HepG2 (cell line): ENCODE measurements around the gene FOXN3. TPM values are rescaled to one million over a fixed set of nuclear protein-coding genes. Genes with fewer than 3 reads are reported as not detected.

Source experiments
- ATAC-seq: fragments of 200-7000 bp; cut with Tn5 transposase; 3 replicates; pipeline ENCODE4 v1.9.1; 2020; ENCODE audit warnings: mild to moderate bottlenecking, moderate library complexity
- BruUV-seq: library from RNA; stranded (reverse); fragments of 400-500 nt; replicated peaks from 2 replicates; lab custom pipeline; 2021; lab: Mats Ljungman, UMichigan
- CTCF ChIA-PET: fragments of 300-600 bp; formaldehyde crosslinking; extraction: SDS; loops from one replicate; lab custom pipeline; 2021; ENCODE audit warnings: low total read pairs, inconsistent platforms, low intra/inter-chr PET ratio; lab: Yijun Ruan, JAX
- POLR2A ChIA-PET: fragments of 350-600 bp; sonication (Branson Sonifier 250); formaldehyde crosslinking; loops from one replicate; lab custom pipeline; 2020; ENCODE audit warnings: antibody characterized with exemption, inconsistent platforms; lab: Yijun Ruan, JAX
- DNase-seq: peaks from one replicate; pipeline ENCODE4 v3.0.0-alpha.2; 2015; ENCODE audit warnings: low spot score
- FAIRE-seq: peaks from 3 replicates; lab custom pipeline; 2011; peaks lifted over from hg19 to GRCh38; lab: Jason Lieb, UNC
- H2AFZ ChIP-seq: one replicate; pipeline ENCODE4 v1.6.1; 2011; ENCODE audit warnings: low read length, inconsistent platforms
- H3K27ac ChIP-seq: fragments of 300-600 bp; 3 replicates; pipeline ENCODE4 v1.8.0; 2011; ENCODE audit warnings: mixed run types, mild to moderate bottlenecking, mixed read lengths, low read length, inconsistent platforms; ENCODE audit not compliant: insufficient read depth; ENCODE audit errors: extremely low read length
- H3K27me3 ChIP-seq, 2 experiments: fragments of 200-600 bp in 1 of 2; 2 replicates in 1 of 2; 3 replicates in 1 of 2; pipeline versions ENCODE4 v1.6.0 to v1.8.0; 2011; ENCODE audit warnings: low read length in 2 of 2, mild to moderate bottlenecking in 2 of 2, moderate library complexity in 2 of 2, inconsistent platforms in 1 of 2; ENCODE audit not compliant: insufficient read depth in 2 of 2, control insufficient read depth in 1 of 2
- H3K36me3 ChIP-seq, 2 experiments: fragments of 200-600 bp in 1 of 2; replicated peaks in 1 of 2; 2 replicates in 1 of 2; 3 replicates in 1 of 2; pipeline versions ENCODE4 v1.5.1 to v1.8.0; 2011; ENCODE audit warnings: low read length in 2 of 2, inconsistent platforms in 1 of 2; ENCODE audit not compliant: insufficient read depth in 2 of 2, control insufficient read depth in 1 of 2
- H3K4me1 ChIP-seq: 2 replicates; pipeline ENCODE4 v1.5.1; 2012; ENCODE audit warnings: low read length, inconsistent platforms; ENCODE audit not compliant: insufficient read depth
- H3K4me2 ChIP-seq: 2 replicates; pipeline ENCODE4 v1.6.0; 2011; ENCODE audit warnings: low read depth, low read length, inconsistent platforms
- H3K4me3 ChIP-seq, 3 experiments: fragments of 200-600 bp in 1 of 3; sonication (generic), shearing (Covaris generic) in 1 of 3; replicated peaks in 1 of 3; 2 replicates each; pipeline ENCODE4 v1.5.1; 2011 to 2016; ENCODE audit warnings: low read length in 3 of 3, inconsistent platforms in 2 of 3, low read depth in 2 of 3, mild to moderate bottlenecking in 2 of 3, control low read depth in 1 of 3, mixed read lengths in 1 of 3; ENCODE audit not compliant: insufficient read depth in 1 of 3
- H3K79me2 ChIP-seq: one replicate; pipeline ENCODE4 v1.6.1; 2011; ENCODE audit warnings: low read length, inconsistent platforms; ENCODE audit not compliant: insufficient read depth
- H3K9ac ChIP-seq: 2 replicates; pipeline ENCODE4 v1.6.0; 2011; ENCODE audit warnings: mild to moderate bottlenecking, low read depth, low read length, inconsistent platforms; ENCODE audit not compliant: insufficient read depth
- H3K9me3 ChIP-seq: 2 replicates; pipeline ENCODE4 v1.5.1; 2012; ENCODE audit warnings: mild to moderate bottlenecking, low read length
- H4K20me1 ChIP-seq: 2 replicates; pipeline ENCODE4 v1.6.0; 2011; ENCODE audit warnings: inconsistent platforms, mild to moderate bottlenecking, low read length, moderate library complexity; ENCODE audit not compliant: insufficient read depth
- NFKBIZ ChIP-seq: IDR thresholded peaks from 2 replicates; pipeline ENCODE4 v1.6.1; 2018; ENCODE audit warnings: missing genetic modification reagents, missing compliant biosample characterization
- ZNF121 ChIP-seq: sonication (generic); formaldehyde crosslinking; IDR thresholded peaks from 2 replicates; pipeline ENCODE4 v1.5.0; 2020; ENCODE audit warnings: mild to moderate bottlenecking, missing genetic modification reagents
- WGBS: methylation state at CpG from one replicate; pipeline ENCODE4 v1.1.6; 2017; ENCODE audit warnings: low lambda C conversion rate; 5-methylcytosine and 5-hydroxymethylcytosine counted together
- in situ Hi-C: cut with HindIII; loops from 2 replicates; pipeline ENCODE4 v1.10.0; 2017; ENCODE audit warnings: low pct_unique_long_range_greater_than_20kb; ENCODE audit not compliant: extremely low pct_ligation_motif_present
- intact Hi-C: fragments of 100-400 bp; cut with micrococcal nuclease; formaldehyde crosslinking; loops from one replicate; pipeline ENCODE4 v1.10.0; 2022; ENCODE audit not compliant: unreplicated experiment
- polyA plus RNA-seq, 8 experiments: library from polyadenylated mRNA; depleted of rRNA in 3 of 8; stranded (reverse) in 7 of 8; unstranded in 1 of 8; fragments of >200 nt; fragmentation: Illumina TruSeq in 4 of 8; extraction: Trizol in 4 of 8; gene quantifications; 2 replicates each; pipeline versions ENCODE4 v1.2.1 to v1.2.3, GENCODE V29; 2011 to 2016; ENCODE audit warnings: low read depth in 4 of 8, missing spikeins in 1 of 8, mixed read lengths in 1 of 8; ENCODE audit not compliant: insufficient read depth in 1 of 8
- total RNA-seq, 5 experiments: library from RNA; depleted of rRNA; stranded (reverse); fragments of >200 nt; fragmentation: Illumina TruSeq; extraction: Trizol; gene quantifications; 2 replicates each; pipeline ENCODE4 v1.2.3, GENCODE V29; 2016; ENCODE audit warnings: low read depth in 1 of 5
- TF ChIP-seq, protein P1 (sequence below): sonication (generic); formaldehyde crosslinking; IDR thresholded peaks from 2 replicates; pipeline ENCODE4 v1.4.0; 2020; ENCODE audit warnings: missing genetic modification reagents
- TF ChIP-seq, protein P2 (sequence below): fragments of 450-650 bp; IDR thresholded peaks from 2 replicates; pipeline ENCODE4 v1.6.1; 2017; ENCODE audit warnings: mild to moderate bottlenecking

The FOXN3 gene
- total and polyA plus RNA-seq, 2 of the 13 experiments (the other 11 are each of a cell fraction or from before 2014, with no cell fraction given) = 32.4 to 70.2 TPM

DNA sequence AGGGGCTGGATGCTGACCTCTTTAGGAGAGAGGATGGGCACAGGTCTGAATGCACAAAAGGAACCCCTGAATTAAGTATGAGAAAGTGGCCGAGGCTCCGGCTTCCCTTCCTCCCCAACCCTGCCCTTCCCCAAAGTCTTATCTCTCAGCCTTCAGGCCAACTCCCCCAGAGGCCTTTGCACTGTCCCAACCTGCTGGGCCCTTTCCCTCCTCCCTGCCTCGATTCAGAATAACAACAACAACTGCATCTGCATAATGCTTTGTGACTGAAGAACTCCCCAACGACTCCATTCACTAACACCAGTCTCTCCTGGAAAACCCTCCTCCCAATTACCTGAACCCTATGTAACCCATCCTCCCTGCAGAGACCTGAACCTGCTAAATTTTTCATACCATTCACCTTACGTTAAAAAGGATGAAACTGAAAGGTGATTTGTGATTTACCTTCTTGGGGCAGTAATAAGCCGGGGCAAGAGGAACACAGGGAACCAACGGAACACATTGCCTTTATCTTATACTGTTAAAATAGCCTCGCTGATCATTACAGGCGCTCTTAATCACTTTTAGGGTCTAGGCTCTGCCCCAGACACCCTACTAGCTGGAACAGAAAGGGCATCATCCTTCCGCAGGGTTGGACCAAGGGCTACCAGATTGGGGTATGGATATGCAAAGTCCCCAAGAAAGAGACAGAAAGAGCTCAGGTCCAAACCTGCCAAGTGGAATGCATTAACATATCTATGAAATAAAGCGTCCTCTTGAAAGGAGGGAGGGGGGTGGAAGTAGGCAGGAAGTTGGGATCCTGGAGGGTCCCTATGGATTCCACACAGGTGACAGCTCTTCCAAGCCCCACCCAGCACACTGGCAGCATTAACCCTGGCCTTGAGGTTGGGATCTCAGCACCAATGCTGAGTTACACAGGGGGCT lies 24.2 kb upstream of the FOXN3 start (continued):
- TF ChIP-seq, protein P1, sequence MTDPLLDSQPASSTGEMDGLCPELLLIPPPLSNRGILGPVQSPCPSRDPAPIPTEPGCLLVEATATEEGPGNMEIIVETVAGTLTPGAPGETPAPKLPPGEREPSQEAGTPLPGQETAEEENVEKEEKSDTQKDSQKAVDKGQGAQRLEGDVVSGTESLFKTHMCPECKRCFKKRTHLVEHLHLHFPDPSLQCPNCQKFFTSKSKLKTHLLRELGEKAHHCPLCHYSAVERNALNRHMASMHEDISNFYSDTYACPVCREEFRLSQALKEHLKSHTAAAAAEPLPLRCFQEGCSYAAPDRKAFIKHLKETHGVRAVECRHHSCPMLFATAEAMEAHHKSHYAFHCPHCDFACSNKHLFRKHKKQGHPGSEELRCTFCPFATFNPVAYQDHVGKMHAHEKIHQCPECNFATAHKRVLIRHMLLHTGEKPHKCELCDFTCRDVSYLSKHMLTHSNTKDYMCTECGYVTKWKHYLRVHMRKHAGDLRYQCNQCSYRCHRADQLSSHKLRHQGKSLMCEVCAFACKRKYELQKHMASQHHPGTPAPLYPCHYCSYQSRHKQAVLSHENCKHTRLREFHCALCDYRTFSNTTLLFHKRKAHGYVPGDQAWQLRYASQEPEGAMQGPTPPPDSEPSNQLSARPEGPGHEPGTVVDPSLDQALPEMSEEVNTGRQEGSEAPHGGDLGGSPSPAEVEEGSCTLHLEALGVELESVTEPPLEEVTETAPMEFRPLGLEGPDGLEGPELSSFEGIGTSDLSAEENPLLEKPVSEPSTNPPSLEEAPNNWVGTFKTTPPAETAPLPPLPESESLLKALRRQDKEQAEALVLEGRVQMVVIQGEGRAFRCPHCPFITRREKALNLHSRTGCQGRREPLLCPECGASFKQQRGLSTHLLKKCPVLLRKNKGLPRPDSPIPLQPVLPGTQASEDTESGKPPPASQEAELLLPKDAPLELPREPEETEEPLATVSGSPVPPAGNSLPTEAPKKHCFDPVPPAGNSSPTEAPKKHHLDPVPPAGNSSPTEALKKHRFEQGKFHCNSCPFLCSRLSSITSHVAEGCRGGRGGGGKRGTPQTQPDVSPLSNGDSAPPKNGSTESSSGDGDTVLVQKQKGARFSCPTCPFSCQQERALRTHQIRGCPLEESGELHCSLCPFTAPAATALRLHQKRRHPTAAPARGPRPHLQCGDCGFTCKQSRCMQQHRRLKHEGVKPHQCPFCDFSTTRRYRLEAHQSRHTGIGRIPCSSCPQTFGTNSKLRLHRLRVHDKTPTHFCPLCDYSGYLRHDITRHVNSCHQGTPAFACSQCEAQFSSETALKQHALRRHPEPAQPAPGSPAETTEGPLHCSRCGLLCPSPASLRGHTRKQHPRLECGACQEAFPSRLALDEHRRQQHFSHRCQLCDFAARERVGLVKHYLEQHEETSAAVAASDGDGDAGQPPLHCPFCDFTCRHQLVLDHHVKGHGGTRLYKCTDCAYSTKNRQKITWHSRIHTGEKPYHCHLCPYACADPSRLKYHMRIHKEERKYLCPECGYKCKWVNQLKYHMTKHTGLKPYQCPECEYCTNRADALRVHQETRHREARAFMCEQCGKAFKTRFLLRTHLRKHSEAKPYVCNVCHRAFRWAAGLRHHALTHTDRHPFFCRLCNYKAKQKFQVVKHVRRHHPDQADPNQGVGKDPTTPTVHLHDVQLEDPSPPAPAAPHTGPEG (CRISPR knock-in tag) = no peak
- TF ChIP-seq, all 625 proteins: peak for 0

DNA sequence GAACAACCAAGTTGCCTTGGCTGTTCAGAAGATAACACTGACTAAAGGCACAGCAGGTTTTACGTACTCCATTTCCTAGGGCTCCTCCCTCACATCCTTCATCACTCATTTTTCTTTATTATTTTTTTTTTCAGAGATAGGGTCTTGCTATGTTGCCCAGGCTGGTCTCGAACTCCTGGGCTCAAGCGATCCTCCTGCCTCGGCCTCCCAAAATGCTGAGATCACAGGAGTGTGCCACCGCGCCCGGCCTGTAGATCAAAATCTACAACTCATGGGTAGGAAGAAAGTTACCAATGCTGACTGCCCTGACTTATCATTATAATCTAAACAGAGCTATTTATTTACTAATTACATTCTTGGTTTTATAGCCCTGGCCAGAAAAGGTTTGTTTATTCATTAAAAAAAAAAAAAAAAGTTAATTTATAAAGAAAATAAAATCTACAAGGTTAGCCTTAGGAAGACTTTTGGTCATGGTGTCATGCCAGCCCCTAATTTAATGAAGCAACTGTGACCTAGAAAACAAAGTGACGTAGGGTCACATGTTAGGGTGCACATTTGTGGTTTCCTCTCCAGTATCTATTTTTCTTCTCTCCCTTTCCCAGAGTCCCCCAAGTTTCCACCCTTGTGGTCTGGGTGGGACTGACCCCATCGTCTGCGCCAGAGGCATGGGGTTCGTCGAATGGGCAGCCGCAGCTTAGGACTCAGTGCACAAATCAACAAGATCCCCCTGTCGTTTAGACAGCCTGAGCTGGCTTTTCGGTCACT lies 19.0 kb upstream of the FOXN3 start:
- ChIA-PET POLR2A (interaction anchor here (0.6 kb wide), 1 partner anchor 10 kb away, joined by 3 read pairs; no protein-coding TSS in a partner anchor), CTCF (no interaction called here)
- FAIRE-seq = no peak
- intact Hi-C loops = no loop called here
- peaks cover under 1% of the 10 kb centered on the region; the same call in 1 of the 2 replicates for H3K4me1 ChIP-seq
- no peaks in the 10 kb centered on the region for H3K79me2 ChIP-seq
- DNase-seq = no peak
- H3K9ac ChIP-seq = no peak overlapping the region
- no peak overlapping the region for H3K4me2 ChIP-seq
- H3K27ac ChIP-seq = no peak overlapping the region
- no peak overlapping the region for H3K4me3 ChIP-seq
- no peaks in the 10 kb centered on the region for H3K27me3 ChIP-seq
- 85% methylated on average over 15 of the region's 15 CpGs for WGBS
- H3K9me3 ChIP-seq = no peaks in the 10 kb centered on the region
- no peaks in the 10 kb centered on the region for H4K20me1 ChIP-seq
- TF ChIP-seq NFKBIZ (no peak), ZNF121 (CRISPR knock-in tag) (peak; percentile 46; the same call in 1 of the 2 replicates)
- TF ChIP-seq, protein P2, sequence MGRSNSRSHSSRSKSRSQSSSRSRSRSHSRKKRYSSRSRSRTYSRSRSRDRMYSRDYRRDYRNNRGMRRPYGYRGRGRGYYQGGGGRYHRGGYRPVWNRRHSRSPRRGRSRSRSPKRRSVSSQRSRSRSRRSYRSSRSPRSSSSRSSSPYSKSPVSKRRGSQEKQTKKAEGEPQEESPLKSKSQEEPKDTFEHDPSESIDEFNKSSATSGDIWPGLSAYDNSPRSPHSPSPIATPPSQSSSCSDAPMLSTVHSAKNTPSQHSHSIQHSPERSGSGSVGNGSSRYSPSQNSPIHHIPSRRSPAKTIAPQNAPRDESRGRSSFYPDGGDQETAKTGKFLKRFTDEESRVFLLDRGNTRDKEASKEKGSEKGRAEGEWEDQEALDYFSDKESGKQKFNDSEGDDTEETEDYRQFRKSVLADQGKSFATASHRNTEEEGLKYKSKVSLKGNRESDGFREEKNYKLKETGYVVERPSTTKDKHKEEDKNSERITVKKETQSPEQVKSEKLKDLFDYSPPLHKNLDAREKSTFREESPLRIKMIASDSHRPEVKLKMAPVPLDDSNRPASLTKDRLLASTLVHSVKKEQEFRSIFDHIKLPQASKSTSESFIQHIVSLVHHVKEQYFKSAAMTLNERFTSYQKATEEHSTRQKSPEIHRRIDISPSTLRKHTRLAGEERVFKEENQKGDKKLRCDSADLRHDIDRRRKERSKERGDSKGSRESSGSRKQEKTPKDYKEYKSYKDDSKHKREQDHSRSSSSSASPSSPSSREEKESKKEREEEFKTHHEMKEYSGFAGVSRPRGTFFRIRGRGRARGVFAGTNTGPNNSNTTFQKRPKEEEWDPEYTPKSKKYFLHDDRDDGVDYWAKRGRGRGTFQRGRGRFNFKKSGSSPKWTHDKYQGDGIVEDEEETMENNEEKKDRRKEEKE = no peak
- TF ChIP-seq, all 625 proteins: peak for 1
- ATAC-seq = no peak
- H2AFZ ChIP-seq = no peak overlapping the region
- BruUV-seq = no TSS peak
- in situ Hi-C loops = no loop called here
- no peaks in the 10 kb centered on the region for H3K36me3 ChIP-seq
